Neural cell (in vitro differentiated cells): ENCODE results near the gene MYO18A. TPM values are rescaled to one million over a fixed set of nuclear protein-coding genes. Genes with fewer than 3 reads are reported as not detected.

Experiments used
- H2AFZ ChIP-seq: fragments of 200-600, 300-800 bp; sonication (generic), shearing (Covaris generic); 2 replicates; pipeline ENCODE4 v1.6.0; 2014; ENCODE audit warnings: low read depth, mild to moderate bottlenecking, antibody characterized with exemption, low read length, moderate library complexity
- H3F3A ChIP-seq: fragments of 200-600 bp; shearing (Covaris generic); 2 replicates; pipeline ENCODE4 v1.6.1; 2016; ENCODE audit warnings: mild to moderate bottlenecking, moderate library complexity, mixed read lengths, antibody characterized with exemption, low read length; ENCODE audit not compliant: insufficient read depth, poor library complexity, severe bottlenecking
- H3K27ac ChIP-seq: fragments of 200-600, 300-800 bp; sonication (generic), shearing (Covaris generic); 2 replicates; pipeline ENCODE4 v1.5.1; 2014; ENCODE audit warnings: mild to moderate bottlenecking, low read length, moderate library complexity
- H3K27me3 ChIP-seq: fragments of 300-800, 200-600 bp; sonication (generic), shearing (Covaris generic); 2 replicates; pipeline ENCODE4 v1.6.0; 2014; ENCODE audit warnings: mild to moderate bottlenecking, low read depth, low read length, moderate library complexity; ENCODE audit not compliant: insufficient read depth
- H3K36me3 ChIP-seq: fragments of 300-800, 200-600 bp; sonication (generic), shearing (Covaris generic); 2 replicates; pipeline ENCODE4 v1.5.1; 2014; ENCODE audit warnings: mild to moderate bottlenecking, antibody characterized with exemption, low read length, moderate library complexity; ENCODE audit not compliant: insufficient read depth
- H3K4me2 ChIP-seq: fragments of 300-800, 200-600 bp; sonication (generic), shearing (Covaris generic); 2 replicates; pipeline ENCODE4 v1.6.0; 2014; ENCODE audit warnings: mild to moderate bottlenecking, low read length
- H3K4me3 ChIP-seq: fragments of 300-800, 200-600 bp; sonication (generic), shearing (Covaris generic); 2 replicates; pipeline ENCODE4 v1.5.1; 2014; ENCODE audit warnings: mild to moderate bottlenecking, low read length, moderate library complexity
- H3K79me2 ChIP-seq: fragments of 200-600 bp; shearing (Covaris generic); replicated peaks from 2 replicates; pipeline ENCODE4 v1.6.0; 2014; ENCODE audit warnings: mild to moderate bottlenecking, low read length, moderate library complexity; ENCODE audit not compliant: insufficient read depth
- H3K9ac ChIP-seq: fragments of 300-800, 200-600 bp; sonication (generic), shearing (Covaris generic); 2 replicates; pipeline ENCODE4 v1.6.1; 2016; ENCODE audit warnings: mild to moderate bottlenecking, low read length, mixed read lengths
- H3K9me2 ChIP-seq: fragments of 200-600 bp; shearing (Covaris generic); 2 replicates; pipeline ENCODE4 v1.6.1; 2016; ENCODE audit warnings: mild to moderate bottlenecking, low read length, mixed read lengths; ENCODE audit not compliant: insufficient read depth
- H3K9me3 ChIP-seq: fragments of 200-600, 300-800 bp; sonication (generic), shearing (Covaris generic); 2 replicates; pipeline ENCODE4 v1.6.1; 2016; ENCODE audit warnings: mild to moderate bottlenecking, mixed run types, low read length, moderate library complexity, mixed read lengths
- H4K20me1 ChIP-seq: fragments of 200-600 bp; shearing (Covaris generic); 2 replicates; pipeline ENCODE4 v1.6.1; 2016; ENCODE audit warnings: mild to moderate bottlenecking, mixed run types; ENCODE audit not compliant: insufficient read depth
- EP300 ChIP-seq: fragments of 450-650 bp; conservative IDR thresholded peaks from 2 replicates; pipeline ENCODE4 v1.6.1; 2014; ENCODE audit warnings: antibody characterized with exemption, mild to moderate bottlenecking, moderate library complexity; ENCODE audit not compliant: poor library complexity, severe bottlenecking
- EZH2 ChIP-seq: fragments of 200-600, 300-800 bp; shearing (Covaris generic), sonication (generic); IDR thresholded peaks from 2 replicates; pipeline ENCODE4 v1.6.1; 2014; ENCODE audit warnings: antibody characterized with exemption, low read length, borderline replicate concordance, mild to moderate bottlenecking; ENCODE audit not compliant: insufficient read depth, poor library complexity, severe bottlenecking
- MXI1 ChIP-seq: fragments of 450-650 bp; conservative IDR thresholded peaks from 2 replicates; pipeline ENCODE4 v1.6.1; 2014; ENCODE audit warnings: antibody characterized with exemption, mild to moderate bottlenecking; ENCODE audit not compliant: poor library complexity, severe bottlenecking
- POLR2AphosphoS5 ChIP-seq: IDR thresholded peaks from 2 replicates; pipeline ENCODE4 v1.6.1; 2012
- RAD21 ChIP-seq: fragments of 450-650 bp; conservative IDR thresholded peaks from 2 replicates; pipeline ENCODE4 v1.6.1; 2014; ENCODE audit warnings: antibody characterized with exemption, mild to moderate bottlenecking, moderate library complexity
- REST ChIP-seq: IDR thresholded peaks from 2 replicates; pipeline ENCODE4 v1.6.1; 2012; ENCODE audit warnings: borderline replicate concordance
- SMC3 ChIP-seq: fragments of 450-650 bp; conservative IDR thresholded peaks from 2 replicates; pipeline ENCODE4 v1.6.1; 2014; ENCODE audit warnings: antibody characterized with exemption, mild to moderate bottlenecking, moderate library complexity; ENCODE audit not compliant: poor library complexity
- TAF1 ChIP-seq: IDR thresholded peaks from 2 replicates; pipeline ENCODE4 v1.6.1; 2012; ENCODE audit warnings: low read depth
- polyA plus RNA-seq: library from polyadenylated mRNA; depleted of rRNA; stranded (reverse); fragments of >200 nt; gene quantifications from 2 replicates; pipeline ENCODE4 v1.2.3, GENCODE V29; 2014
- TF ChIP-seq, protein P1 (sequence below): fragments of 450-650 bp; IDR thresholded peaks from 2 replicates; pipeline ENCODE4 v1.5.1; 2014; ENCODE audit warnings: antibody characterized with exemption, mild to moderate bottlenecking, moderate library complexity; ENCODE audit not compliant: poor library complexity, severe bottlenecking

Gene MYO18A
- polyA plus RNA-seq, 1 donor from 2014 or later = 21.6 TPM

DNA sequence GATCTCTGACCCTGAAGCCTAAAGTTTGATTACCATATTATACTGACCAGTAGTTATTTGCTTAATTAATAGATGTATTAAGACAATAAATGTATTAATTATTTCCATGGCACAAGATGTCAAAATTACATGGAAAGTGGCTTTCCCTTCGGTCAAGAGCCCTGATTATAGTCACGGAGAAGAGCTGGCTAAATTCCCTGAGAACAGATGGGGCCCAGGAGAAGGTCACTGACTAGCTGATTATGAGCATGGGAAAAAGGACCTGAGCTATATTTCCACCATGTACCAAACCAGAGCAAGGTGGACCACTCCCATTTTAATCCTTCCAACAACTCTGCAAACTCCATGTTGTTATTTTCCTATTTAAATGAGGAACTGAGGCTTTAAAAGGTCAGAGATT is 12.9 kb upstream of the MYO18A start:
- Histone ChIP-seq H2AFZ (no peak overlapping the region), H3K4me2 (no peak overlapping the region), H3K36me3 (no peaks in the 10 kb centered on the region), H3K27me3 (no peaks in the 10 kb centered on the region), H4K20me1 (no peaks in the 10 kb centered on the region), H3K79me2 (no peaks in the 10 kb centered on the region), H3K9me3 (no peaks in the 10 kb centered on the region), H3K4me3 (no peak overlapping the region), H3K27ac (no peak overlapping the region), H3K9ac (no peak overlapping the region), H3F3A (no peaks in the 10 kb centered on the region), H3K9me2 (no peaks in the 10 kb centered on the region)
- TF ChIP-seq POLR2AphosphoS5 = no peak
- TF ChIP-seq, protein P1, sequence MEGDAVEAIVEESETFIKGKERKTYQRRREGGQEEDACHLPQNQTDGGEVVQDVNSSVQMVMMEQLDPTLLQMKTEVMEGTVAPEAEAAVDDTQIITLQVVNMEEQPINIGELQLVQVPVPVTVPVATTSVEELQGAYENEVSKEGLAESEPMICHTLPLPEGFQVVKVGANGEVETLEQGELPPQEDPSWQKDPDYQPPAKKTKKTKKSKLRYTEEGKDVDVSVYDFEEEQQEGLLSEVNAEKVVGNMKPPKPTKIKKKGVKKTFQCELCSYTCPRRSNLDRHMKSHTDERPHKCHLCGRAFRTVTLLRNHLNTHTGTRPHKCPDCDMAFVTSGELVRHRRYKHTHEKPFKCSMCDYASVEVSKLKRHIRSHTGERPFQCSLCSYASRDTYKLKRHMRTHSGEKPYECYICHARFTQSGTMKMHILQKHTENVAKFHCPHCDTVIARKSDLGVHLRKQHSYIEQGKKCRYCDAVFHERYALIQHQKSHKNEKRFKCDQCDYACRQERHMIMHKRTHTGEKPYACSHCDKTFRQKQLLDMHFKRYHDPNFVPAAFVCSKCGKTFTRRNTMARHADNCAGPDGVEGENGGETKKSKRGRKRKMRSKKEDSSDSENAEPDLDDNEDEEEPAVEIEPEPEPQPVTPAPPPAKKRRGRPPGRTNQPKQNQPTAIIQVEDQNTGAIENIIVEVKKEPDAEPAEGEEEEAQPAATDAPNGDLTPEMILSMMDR = no peak
- no peak for TF ChIP-seq SMC3
- no peak for TF ChIP-seq EZH2
- TF ChIP-seq RAD21 = no peak
- no peak for TF ChIP-seq REST
- no peak for TF ChIP-seq MXI1
- no peak for TF ChIP-seq TAF1
- no peak for TF ChIP-seq EP300

GRCh38 chr17:29190592-29191207 is 10.5 kb upstream of the MYO18A start:
- Histone ChIP-seq H3K9me3 (no peaks in the 10 kb centered on the region), H3K79me2 (no peaks in the 10 kb centered on the region), H3K9ac (no peak overlapping the region), H3K36me3 (no peaks in the 10 kb centered on the region), H4K20me1 (no peaks in the 10 kb centered on the region), H3K4me2 (no peak overlapping the region), H3K27me3 (no peaks in the 10 kb centered on the region), H3K9me2 (no peaks in the 10 kb centered on the region), H2AFZ (no peak overlapping the region), H3K27ac (no peak overlapping the region), H3F3A (no peaks in the 10 kb centered on the region), H3K4me3 (no peak overlapping the region)
- no peak for TF ChIP-seq REST
- no peak for TF ChIP-seq TAF1
- no peak for TF ChIP-seq EZH2
- TF ChIP-seq POLR2AphosphoS5 = no peak
- TF ChIP-seq EP300 = no peak
- TF ChIP-seq SMC3 = no peak
- no peak for TF ChIP-seq RAD21
- no peak for TF ChIP-seq MXI1
- TF ChIP-seq, protein P1 = no peak
